IPS-11a (cell line): ENCODE data around the gene CTIF.

Experiments
- H3K4me3 ChIP-seq: one replicate; pipeline ENCODE4 v1.5.1; 2013; ENCODE audit warnings: low read depth, low read length, control low read depth

CTIF gene

GRCh38 chr18:48617844-48618497 is 79.1 kb downstream of the CTIF start:
- no peak overlapping the region for H3K4me3 ChIP-seq

- no peak overlapping the region for H3K4me3 ChIP-seq
Observed at GRCh38 chr18:48619016-48619415, 80.2 kb downstream of the CTIF start.

GRCh38 chr18:48619501-48619900 is 80.7 kb downstream of the CTIF start:
- no peak overlapping the region for H3K4me3 ChIP-seq

GRCh38 chr18:48620071-48620470 is 81.2 kb downstream of the CTIF start:
- no peak overlapping the region for H3K4me3 ChIP-seq

GRCh38 chr18:48621240-48621639 is 82.4 kb downstream of the CTIF start:
- no peak overlapping the region for H3K4me3 ChIP-seq

- no peak overlapping the region for H3K4me3 ChIP-seq
Observed at GRCh38 chr18:48621815-48622555, 83.2 kb downstream of the CTIF start.

GRCh38 chr18:48622911-48623431 is 84.1 kb downstream of the CTIF start:
- H3K4me3 ChIP-seq: no peak overlapping the region

GRCh38 chr18:48623468-48624235 is 84.8 kb downstream of the CTIF start:
- H3K4me3 ChIP-seq: no peak overlapping the region

GRCh38 chr18:48624856-48625255 is 86.0 kb downstream of the CTIF start:
- no peak overlapping the region for H3K4me3 ChIP-seq

GRCh38 chr18:48627216-48627615 is 88.4 kb downstream of the CTIF start:
- no peak overlapping the region for H3K4me3 ChIP-seq

GRCh38 chr18:48629730-48630324 is 91.0 kb downstream of the CTIF start:
- no peak overlapping the region for H3K4me3 ChIP-seq

- H3K4me3 ChIP-seq: no peak overlapping the region
Observed at GRCh38 chr18:48631851-48632250, 93.0 kb downstream of the CTIF start.

- no peak overlapping the region for H3K4me3 ChIP-seq
Observed at GRCh38 chr18:48632676-48633257, 93.9 kb downstream of the CTIF start.

GRCh38 chr18:48634491-48634890 is 95.7 kb downstream of the CTIF start:
- H3K4me3 ChIP-seq: no peak overlapping the region

GRCh38 chr18:48634975-48635374 is 96.1 kb downstream of the CTIF start:
- H3K4me3 ChIP-seq: no peak overlapping the region

GRCh38 chr18:48635806-48636205 is 97.0 kb downstream of the CTIF start:
- H3K4me3 ChIP-seq: no peak overlapping the region

- no peak overlapping the region for H3K4me3 ChIP-seq
Observed at GRCh38 chr18:48636436-48636835, 97.6 kb downstream of the CTIF start.

- no peak overlapping the region for H3K4me3 ChIP-seq
Observed at GRCh38 chr18:48637081-48637990, 98.5 kb downstream of the CTIF start.

GRCh38 chr18:48638451-48638850 is 99.6 kb downstream of the CTIF start:
- no peak overlapping the region for H3K4me3 ChIP-seq
